Thyroid gland (tissue), 4 donors: ENCODE data around the gene EFL1.

Experiments used
- CTCF ChIP-seq, 6 experiments: fragments of 200-600 bp in 3 of 6; fragments of 450-650 bp in 3 of 6; sonication (generic) in 3 of 6; IDR thresholded peaks; one replicate each; pipeline ENCODE4 v1.5.1; 2016 to 2019; ENCODE audit warnings: antibody characterized with exemption in 6 of 6, mild to moderate bottlenecking in 2 of 6, inconsistent platforms in 1 of 6, moderate library complexity in 1 of 6
- POLR2A ChIP-seq, 2 donors: fragments of 450-650 bp; IDR thresholded peaks; one replicate each; pipeline ENCODE4 v1.6.1; 2017; ENCODE audit warnings: antibody characterized with exemption in 2 of 2, mild to moderate bottlenecking in 2 of 2, moderate library complexity in 1 of 2

GRCh38 chr15:82305621-82306048, 43.1 kb upstream of the EFL1 start:
- TF ChIP-seq CTCF (IDR thresholded peaks at IDR 0.05) (no peak), POLR2A (IDR thresholded peaks at IDR 0.05) (no peak)
